ENCODE results near the gene RBM20. TPM values are rescaled to one million over a fixed set of nuclear protein-coding genes. Genes with fewer than 3 reads are reported as not detected.

Gene RBM20
- total and polyA plus RNA-seq, 2 experiments from 2014 or later = 0.05 to 0.17 TPM

DNA sequence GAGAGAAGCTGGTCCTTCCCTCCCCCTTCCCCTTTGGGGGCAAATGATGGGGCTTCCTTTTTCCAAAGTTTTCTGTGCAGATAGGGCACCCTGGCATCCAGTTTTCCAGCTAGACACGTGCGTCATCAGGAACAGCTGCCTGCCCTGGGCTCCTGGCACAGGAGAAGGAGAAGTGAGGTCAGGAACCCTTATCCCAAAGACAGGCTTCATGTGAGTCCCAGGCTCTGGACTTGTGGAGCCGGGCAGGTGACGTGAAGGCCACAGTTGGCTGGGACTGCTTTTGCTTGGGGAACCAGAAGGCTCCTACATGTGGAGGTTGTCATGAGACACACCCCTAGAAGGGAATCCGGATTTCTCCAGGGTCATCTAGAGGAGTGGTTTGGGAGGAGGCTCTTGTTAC lies 66.5 kb downstream of the RBM20 start:
- Histone ChIP-seq H3K4me3 (no peak overlapping the region), H3K4me1 (ENCODE audit: insufficient read depth) (peaks cover 4% of the 10 kb centered on the region; the same call in 1 of the 2 replicates), H4K20me1 (replicated peaks; ENCODE audit: insufficient read depth) (no peaks in the 10 kb centered on the region), H3K27ac (ENCODE audit: low read depth) (no peak overlapping the region), H3K4me2 (no peak overlapping the region), H3F3A (replicated peaks; ENCODE audit: low read depth) (no peaks in the 10 kb centered on the region), H3K79me2 (replicated peaks; ENCODE audit: insufficient read depth) (no peaks in the 10 kb centered on the region), H2AFZ (no peak overlapping the region), H3K9me2 (ENCODE audit: insufficient read depth) (0 out of 2 replicates have a peak, but pooled peaks cover 5% of the 10 kb centered on the region), H3K36me3 (ENCODE audit: insufficient read depth) (no peaks in the 10 kb centered on the region), H3K27me3 (ENCODE audit: insufficient read depth) (no peaks in the 10 kb centered on the region)
- TF ChIP-seq REST (IDR thresholded peaks at IDR 0.05; ENCODE audit: unreplicated experiment) (no peak), ETS1 (IDR thresholded peaks at IDR 0.05) (no peak), ZNF114 (CRISPR knock-in tag; IDR thresholded peaks at IDR 0.05) (no peak), JUNB (IDR thresholded peaks at IDR 0.05; ENCODE audit: unreplicated experiment) (no peak), ZNF462 (CRISPR knock-in tag; IDR thresholded peaks at IDR 0.05) (no peak)
- TF ChIP-seq, protein P1, sequence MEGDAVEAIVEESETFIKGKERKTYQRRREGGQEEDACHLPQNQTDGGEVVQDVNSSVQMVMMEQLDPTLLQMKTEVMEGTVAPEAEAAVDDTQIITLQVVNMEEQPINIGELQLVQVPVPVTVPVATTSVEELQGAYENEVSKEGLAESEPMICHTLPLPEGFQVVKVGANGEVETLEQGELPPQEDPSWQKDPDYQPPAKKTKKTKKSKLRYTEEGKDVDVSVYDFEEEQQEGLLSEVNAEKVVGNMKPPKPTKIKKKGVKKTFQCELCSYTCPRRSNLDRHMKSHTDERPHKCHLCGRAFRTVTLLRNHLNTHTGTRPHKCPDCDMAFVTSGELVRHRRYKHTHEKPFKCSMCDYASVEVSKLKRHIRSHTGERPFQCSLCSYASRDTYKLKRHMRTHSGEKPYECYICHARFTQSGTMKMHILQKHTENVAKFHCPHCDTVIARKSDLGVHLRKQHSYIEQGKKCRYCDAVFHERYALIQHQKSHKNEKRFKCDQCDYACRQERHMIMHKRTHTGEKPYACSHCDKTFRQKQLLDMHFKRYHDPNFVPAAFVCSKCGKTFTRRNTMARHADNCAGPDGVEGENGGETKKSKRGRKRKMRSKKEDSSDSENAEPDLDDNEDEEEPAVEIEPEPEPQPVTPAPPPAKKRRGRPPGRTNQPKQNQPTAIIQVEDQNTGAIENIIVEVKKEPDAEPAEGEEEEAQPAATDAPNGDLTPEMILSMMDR (conservative IDR thresholded peaks at IDR 0.05; ENCODE audit: low read depth in 2 of 2) = no peak
- no peaks in the 10 kb centered on the region for H3K36me3 Mint-ChIP-seq (ENCODE audit: low read depth)
- no peaks in the 10 kb centered on the region for H3K9me3 Mint-ChIP-seq
- DNase-seq (ENCODE audit: low spot score) (no peak), ATAC-seq (no peak)
- no peak overlapping the region for H3K27ac Mint-ChIP-seq
- peaks cover under 1% of the 10 kb centered on the region for H3K27me3 Mint-ChIP-seq (ENCODE audit: insufficient read depth, low read depth, poor library complexity)
- H3K4me3 Mint-ChIP-seq = no peak overlapping the region
- H3K4me1 Mint-ChIP-seq = peaks cover 14% of the 10 kb centered on the region

All from GM23338 (cell line).